ENCODE data around the gene BICDL1. TPM values are rescaled to one million over a fixed set of nuclear protein-coding genes. Genes with fewer than 3 reads are reported as not detected.

Gene BICDL1
- total RNA-seq, 1 donor from 2014 or later: 9.0 TPM

GRCh38 chr12:120077260-120077659 lies 88.2 kb downstream of the BICDL1 start:
- Histone ChIP-seq H3K9me3 (no peaks in the 10 kb centered on the region), H3K27me3 (ENCODE audit: low read depth) (peaks cover 4% of the 10 kb centered on the region), H3K27ac (no peak overlapping the region), H3K4me1 (no peaks in the 10 kb centered on the region), H3K36me3 (no peaks in the 10 kb centered on the region), H3K4me3 (no peak overlapping the region)
- no peak for ATAC-seq
- intact Hi-C loops (cut with DNase I): no loop called here
- no peak for TF ChIP-seq CTCF (IDR thresholded peaks at IDR 0.05)
- no peak for DNase-seq

GRCh38 chr12:120078868-120079267 lies 89.8 kb downstream of the BICDL1 start:
- no peak for DNase-seq
- no peak for ATAC-seq
- H3K4me3 ChIP-seq: no peak overlapping the region
- no peaks in the 10 kb centered on the region for H3K36me3 ChIP-seq
- H3K27me3 ChIP-seq (ENCODE audit: low read depth): peaks cover 4% of the 10 kb centered on the region
- H3K4me1 ChIP-seq: no peaks in the 10 kb centered on the region
- intact Hi-C loops (cut with DNase I): no loop called here
- no peak overlapping the region for H3K27ac ChIP-seq
- no peaks in the 10 kb centered on the region for H3K9me3 ChIP-seq
- TF ChIP-seq CTCF (IDR thresholded peaks at IDR 0.05): no peak

- Histone ChIP-seq H3K27ac (no peak overlapping the region), H3K4me1 (no peaks in the 10 kb centered on the region), H3K27me3 (ENCODE audit: low read depth) (peaks cover 4% of the 10 kb centered on the region), H3K9me3 (no peaks in the 10 kb centered on the region), H3K36me3 (no peaks in the 10 kb centered on the region), H3K4me3 (no peak overlapping the region)
- intact Hi-C loops (cut with DNase I): no loop called here
- no peak for ATAC-seq
- no peak for TF ChIP-seq CTCF (IDR thresholded peaks at IDR 0.05)
- DNase-seq: no peak
Observed at GRCh38 chr12:120079411-120080400, 90.7 kb downstream of the BICDL1 start.

- H3K27me3 ChIP-seq (ENCODE audit: low read depth): peaks cover 4% of the 10 kb centered on the region
- H3K27ac ChIP-seq: no peak overlapping the region
- H3K4me3 ChIP-seq: no peak overlapping the region
- intact Hi-C loops (cut with DNase I): no loop called here
- TF ChIP-seq CTCF (IDR thresholded peaks at IDR 0.05): no peak
- DNase-seq: no peak
- H3K36me3 ChIP-seq: no peaks in the 10 kb centered on the region
- no peaks in the 10 kb centered on the region for H3K9me3 ChIP-seq
- H3K4me1 ChIP-seq: peaks cover 4% of the 10 kb centered on the region
- no peak for ATAC-seq
Observed at GRCh38 chr12:120081641-120082040, 92.6 kb downstream of the BICDL1 start.

- Histone ChIP-seq H3K9me3 (no peaks in the 10 kb centered on the region), H3K27me3 (ENCODE audit: low read depth) (no peaks in the 10 kb centered on the region), H3K36me3 (no peaks in the 10 kb centered on the region), H3K4me3 (peak overlapping the region; percentile 42), H3K27ac (peak overlapping the region; percentile 60), H3K4me1 (peaks cover 17% of the 10 kb centered on the region)
- no peak for TF ChIP-seq CTCF (IDR thresholded peaks at IDR 0.05)
- no peak for ATAC-seq
- intact Hi-C loops (cut with DNase I): no loop called here
- DNase-seq: peak; percentile 13
Observed at GRCh38 chr12:120085920-120086645, 97.0 kb downstream of the BICDL1 start.
